GM19025 (cell line): ENCODE measurements around the gene TXNDC12.
"Not testable (repeated sequence)": the region's sequence is repeated elsewhere in the genome, so short reads cannot be mapped to it uniquely, and the experiment has no call there.

Source experiments
- ATAC-seq: cut with Tn5 transposase; IDR thresholded peaks from one replicate; pipeline ENCODE4 v1.9.1; 2021; ENCODE audit warnings: mild to moderate bottlenecking, low read depth, moderate library complexity; ENCODE audit not compliant: unreplicated experiment

TXNDC12 gene

GRCh38 chr1:52055066-52055865, at the start of gene TXNDC12:
Gene TXNDC12, minus strand, starts transcription at chr1:52055191. Its CDS starts 95 bp downstream, at chr1:52055096.
- peak; percentile 42 for ATAC-seq

DNA sequence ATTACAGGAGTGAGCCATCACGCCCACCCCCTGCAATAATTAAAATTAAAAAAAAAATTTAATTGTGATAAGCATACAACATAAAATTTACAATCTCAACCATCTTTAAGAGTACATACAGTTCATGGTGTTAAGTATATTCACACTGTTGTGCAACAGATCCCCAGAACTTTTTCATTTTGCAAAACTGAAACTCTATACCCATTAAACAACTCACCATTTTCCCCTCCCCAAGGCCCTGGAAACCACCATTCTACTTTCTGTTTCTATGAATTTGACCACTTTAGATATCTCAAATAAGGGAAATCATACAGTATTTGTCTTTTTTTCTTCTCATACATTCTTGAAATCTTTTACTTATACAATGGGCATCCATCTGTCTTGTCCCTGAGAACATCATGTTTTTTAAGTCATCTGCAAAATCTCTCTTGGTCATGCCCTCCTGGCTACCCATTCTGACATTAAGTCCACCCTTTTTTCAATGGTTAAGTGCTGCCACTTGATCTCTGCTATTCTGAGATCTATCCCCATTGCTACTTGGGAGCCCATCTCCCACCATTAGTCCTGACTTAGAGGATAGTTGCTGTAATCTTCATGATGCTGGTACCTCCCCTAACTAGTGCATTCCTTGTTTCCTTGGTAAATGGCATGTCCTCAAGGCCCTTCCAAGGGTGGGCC, 47.5 kb upstream of the TXNDC12 start:
- no peak for ATAC-seq

DNA sequence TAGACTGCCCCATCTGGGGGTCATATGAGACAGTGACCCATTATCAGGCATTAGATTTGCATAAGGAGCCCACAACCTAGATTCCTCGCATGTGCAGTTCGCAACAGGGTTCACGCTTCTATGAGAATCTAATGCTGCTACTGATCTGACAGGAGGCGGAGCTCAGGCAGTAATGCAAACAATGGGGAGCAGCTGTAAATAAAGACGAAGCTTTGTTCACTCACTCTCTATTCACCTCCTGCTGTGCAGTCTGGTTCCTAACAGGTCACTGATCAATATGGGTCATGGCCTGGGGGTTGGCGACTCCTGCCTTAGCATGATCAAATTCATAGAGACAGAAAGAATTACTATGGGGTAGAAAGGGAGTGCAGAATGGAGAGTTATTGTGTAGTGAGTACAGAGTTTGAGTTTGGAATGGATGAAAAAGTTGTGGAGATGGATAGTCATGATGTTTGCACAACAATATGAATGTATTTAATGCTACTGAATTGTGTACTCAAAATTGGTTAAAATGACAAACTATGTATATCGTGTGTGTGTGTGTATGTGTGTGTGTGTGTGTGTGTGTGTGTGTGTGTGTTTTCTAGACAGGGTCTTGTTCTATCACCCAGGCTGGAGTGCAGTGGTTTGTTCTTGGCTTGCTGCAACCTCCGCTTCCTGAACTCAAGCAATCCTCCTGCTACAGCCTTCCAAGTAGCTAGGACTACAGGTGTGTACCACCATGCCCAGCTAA, 43.3 kb upstream of the TXNDC12 start:
- no peak for ATAC-seq

- no peak for ATAC-seq
These were observed 41.2 kb upstream of the TXNDC12 start for GRCh38 chr1:52096216-52096615.

DNA sequence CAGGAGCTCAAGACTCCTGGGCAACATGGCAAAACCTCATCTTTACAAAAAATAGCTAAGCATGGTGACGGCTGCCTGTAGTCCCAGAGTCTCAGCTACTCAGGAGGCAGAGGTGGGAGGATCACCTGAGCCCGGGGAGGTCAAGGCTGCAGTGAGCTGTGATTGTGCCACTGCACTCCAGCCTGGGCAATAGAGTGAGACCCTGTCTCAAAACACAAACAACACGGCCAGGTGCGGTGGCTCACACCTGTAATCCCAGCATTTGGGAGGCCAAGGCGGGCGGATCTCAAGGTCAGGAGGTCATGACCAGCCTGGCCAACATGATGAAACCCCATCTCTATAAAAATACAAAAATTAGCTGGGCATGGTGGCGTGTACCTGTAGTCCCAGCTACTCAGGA, 39.3 kb upstream of the TXNDC12 start:
- ATAC-seq: not testable (repeated sequence)

DNA sequence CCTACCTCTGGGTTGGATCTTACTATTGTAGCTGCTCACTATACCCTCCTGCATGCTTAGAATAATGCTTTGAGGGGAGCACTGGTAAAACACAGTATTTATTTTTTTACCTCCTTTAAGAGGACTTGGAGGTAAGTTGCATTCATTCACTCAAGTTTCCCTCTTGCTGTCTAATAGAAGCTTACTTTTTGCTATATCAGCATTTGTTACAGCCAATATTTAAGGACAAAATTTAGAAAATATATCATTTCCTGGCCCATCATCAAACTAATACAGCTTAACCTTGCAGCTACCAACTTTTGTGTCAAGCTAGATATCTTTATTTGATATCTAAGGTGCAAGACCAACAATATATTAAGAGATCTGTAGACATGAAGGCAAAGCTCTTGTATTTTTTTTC, 32.9 kb upstream of the TXNDC12 start:
- not testable (repeated sequence) for ATAC-seq

- no peak for ATAC-seq
These were observed 25.0 kb upstream of the TXNDC12 start for GRCh38 chr1:52080014-52080415.

DNA sequence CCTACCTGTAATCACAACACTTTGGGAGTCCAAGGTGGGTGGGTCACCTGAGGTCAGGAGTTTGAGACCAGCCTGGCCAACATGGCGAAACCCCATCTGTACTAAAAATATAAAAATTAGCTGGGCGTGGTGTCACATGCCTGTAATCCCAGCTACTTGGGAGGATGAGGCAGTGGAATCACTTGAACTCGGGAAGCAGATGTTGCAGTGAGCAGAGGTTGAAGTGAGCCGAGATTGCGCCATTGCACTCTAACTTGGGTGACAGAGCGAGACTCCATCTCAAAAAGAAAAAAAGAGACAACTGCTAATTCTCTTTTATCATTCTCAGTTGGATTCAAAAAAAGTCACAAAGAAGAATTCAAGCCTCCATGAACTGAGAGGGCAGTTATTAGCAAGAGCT, 22.3 kb upstream of the TXNDC12 start:
- not testable (repeated sequence) for ATAC-seq

DNA sequence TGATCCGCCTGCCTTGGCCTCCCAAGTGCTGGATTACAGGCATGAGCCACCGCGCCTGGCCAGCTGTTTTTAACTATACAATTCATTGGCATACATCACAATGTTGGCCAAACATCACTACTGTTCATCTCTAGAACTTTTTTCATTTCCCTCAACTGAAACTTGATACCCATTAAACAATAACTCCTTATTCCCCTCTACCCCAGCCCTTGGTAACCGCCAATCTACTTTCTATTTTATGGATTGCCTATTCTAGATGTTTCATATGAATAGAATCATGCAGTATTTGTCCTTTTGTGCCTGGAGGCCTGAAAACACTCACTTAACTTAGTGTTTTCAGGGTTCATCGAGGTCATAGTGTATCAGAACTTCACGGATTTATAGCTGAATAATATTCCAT, 17.3 kb upstream of the TXNDC12 start:
- no peak for ATAC-seq

- no peak for ATAC-seq
These were observed 15.7 kb upstream of the TXNDC12 start for GRCh38 chr1:52070704-52071103.

GRCh38 chr1:52063192-52063591, 8.2 kb upstream of the TXNDC12 start:
- ATAC-seq: no peak

DNA sequence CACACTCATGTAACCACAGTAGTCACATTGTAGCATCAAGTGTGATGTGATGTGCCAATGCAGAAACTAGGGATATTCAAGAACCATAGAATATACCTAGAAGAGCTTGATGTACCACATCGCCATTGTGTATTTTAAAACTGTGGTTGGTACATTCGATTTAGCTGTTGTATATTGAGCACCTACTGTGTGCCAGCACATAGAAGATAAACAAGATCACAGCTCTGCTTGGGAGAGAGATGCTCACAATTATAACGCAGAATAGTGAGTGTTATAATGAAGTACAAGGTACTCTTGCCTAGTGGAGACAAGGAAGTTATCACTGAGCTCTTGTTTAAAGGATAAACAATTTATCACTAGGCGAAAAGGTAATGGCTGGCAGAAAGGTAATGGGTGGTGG, 5.8 kb upstream of the TXNDC12 start:
- no peak for ATAC-seq

- ATAC-seq: no peak
These were observed 4.9 kb upstream of the TXNDC12 start for GRCh38 chr1:52059888-52060287.

DNA sequence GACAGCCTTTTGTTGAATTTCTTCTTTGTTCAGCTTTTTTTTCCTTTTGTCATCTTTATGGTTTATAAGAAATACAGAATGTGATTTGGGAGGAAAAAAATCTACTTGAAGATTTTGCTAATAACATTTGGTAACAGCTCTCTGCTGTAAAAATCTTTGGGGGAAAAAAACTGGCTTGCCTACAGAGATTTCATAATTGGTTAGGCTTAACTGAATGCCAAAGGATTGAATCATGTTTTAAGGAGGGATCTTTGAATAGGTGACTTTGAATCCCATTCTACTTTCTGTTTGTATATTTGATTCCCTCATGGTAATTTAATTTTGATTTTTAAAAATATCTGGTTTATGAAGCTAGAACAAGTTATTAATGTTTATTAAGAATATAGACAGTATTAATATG, 4.3 kb upstream of the TXNDC12 start:
- ATAC-seq: no peak

DNA sequence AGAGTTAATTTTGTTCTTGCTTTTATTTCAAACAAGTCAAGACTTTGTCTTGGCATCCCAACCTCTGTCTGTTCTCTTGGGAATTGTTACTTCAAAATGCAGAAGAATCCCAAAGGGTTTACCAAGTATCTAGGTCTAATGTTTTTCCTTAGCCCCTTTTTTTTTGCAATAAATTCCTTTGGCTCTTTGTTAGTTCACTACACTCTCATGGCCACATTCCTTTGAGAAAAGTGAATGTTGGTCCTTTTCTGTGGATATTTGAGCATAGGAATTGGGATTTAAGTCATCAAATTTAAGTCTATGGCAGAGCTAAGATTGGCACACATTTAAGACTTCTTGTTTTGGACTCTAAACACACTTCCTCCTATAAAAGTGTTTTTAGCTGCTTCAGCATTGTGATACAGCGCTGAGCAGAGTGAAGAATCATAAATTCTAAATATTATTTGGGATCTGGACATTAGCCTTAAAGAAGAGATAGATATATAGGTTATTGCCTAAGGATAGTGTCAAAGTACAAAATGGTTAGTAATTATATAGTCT, 3.0 kb upstream of the TXNDC12 start:
- ATAC-seq: no peak

GRCh38 chr1:52057255-52057654, 2.3 kb upstream of the TXNDC12 start:
- ATAC-seq: no peak

- peak; percentile 32 for ATAC-seq
These were observed 1.9 kb upstream of the TXNDC12 start for GRCh38 chr1:52056937-52057231.

DNA sequence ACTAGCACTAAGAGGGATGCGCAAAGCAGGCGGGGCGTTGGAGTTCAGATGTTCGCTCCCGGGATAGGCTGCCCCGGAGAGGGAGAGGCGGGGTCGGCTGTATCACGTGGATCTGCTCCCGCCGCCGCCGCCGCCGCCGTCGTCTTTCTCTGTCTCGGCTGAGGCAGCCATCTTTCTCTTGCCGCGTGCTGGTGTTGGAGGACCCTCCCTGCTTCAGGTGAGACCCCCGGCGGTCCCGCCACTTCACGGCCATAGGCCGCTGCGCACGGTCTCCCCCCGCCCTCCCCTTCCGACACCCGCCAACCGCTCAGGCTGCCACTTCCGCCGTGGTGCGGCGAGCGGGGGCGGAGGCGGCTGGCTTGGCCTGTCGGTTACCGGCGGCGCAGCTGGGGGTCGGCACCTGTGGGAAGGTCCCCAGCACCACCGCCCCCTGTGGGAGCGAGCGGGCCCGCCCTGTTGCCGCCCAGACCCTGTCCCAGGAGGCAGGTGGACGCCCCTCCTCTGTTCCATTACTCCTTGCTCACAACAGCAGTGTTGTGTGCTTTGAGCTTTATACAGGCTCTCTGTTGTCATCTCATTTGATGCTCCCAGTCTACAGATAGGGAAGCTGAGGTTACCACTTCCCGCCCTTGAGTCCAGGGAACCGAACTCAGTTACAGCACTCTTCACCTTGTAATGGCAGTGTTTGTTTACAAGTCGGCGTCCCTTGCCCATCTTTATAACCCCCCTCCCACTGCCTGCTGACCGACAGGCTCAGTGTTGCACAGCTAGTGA, 1.4 kb upstream of the TXNDC12 start, which contains the start of gene BTF3L4:
Gene BTF3L4 (plus strand): TSS at position 133 of the 774 bp plus-strand sequence. CDS start 3,553 bp downstream, outside the sequence.
- ATAC-seq: peak; percentile 74

DNA sequence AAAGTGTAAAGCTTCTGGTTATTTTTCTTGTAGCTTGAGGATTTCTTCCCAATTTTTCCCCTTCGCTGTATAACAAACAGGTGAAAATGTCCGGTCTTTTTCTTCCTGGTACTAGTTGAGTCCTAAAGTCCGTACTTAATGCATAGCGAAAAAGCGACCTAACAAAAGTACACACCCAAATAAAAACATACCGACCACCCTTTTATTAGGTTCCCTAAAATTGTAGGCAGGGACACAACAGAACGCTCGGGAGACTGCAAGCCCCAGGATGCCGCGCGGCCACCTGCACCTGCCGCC, 823 bp upstream of the TXNDC12 start:
- no peak for ATAC-seq

DNA sequence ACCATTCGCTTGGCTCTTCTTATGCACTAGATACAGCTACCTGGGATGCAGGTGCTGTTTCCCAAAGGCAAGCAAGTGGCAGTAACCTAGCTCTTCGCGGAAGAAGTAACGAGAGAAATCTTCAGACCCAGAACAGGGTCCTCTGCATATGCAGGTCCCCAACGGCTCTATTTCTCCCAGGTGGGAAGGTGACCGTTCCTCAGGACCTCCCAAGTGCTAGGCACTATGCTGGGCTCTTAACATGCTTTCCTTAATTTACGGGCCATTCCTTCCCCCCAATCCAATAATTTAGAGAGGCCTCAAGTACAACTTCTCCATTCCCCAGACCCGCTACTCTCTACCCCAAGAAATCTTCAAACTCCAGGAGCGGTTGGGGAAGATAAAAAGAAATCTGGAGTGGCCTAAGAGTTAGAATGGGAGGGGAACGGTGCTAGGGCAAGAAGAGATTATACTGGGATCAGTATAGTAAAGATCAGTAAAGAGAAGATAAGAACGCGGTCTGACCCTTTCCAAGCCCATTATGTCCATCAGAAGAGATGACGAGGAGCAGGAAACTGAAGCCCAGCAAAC, 410 bp downstream of the TXNDC12 start:
- no peak for ATAC-seq
